HepG2 (cell line): ENCODE results near the gene GSDMA. TPM values are rescaled to one million over a fixed set of nuclear protein-coding genes. Genes with fewer than 3 reads are reported as not detected.

Source experiments
- ARNT ChIP-seq: fragments of 450-650 bp; IDR thresholded peaks from 2 replicates; pipeline ENCODE4 v1.6.1; 2017
- ATF4 ChIP-seq, 2 experiments: fragments of 450-650 bp in 1 of 2; sonication (generic) in 1 of 2; formaldehyde crosslinking; IDR thresholded peaks; 2 replicates each; pipeline versions ENCODE4 v1.5.0 to v1.8.0; 2020 to 2022; ENCODE audit warnings: mild to moderate bottlenecking in 1 of 2, missing genetic modification reagents in 1 of 2
- EEA1 ChIP-seq: sonication (generic); formaldehyde crosslinking; IDR thresholded peaks from 2 replicates; pipeline ENCODE4 v1.5.1; 2020; ENCODE audit warnings: mild to moderate bottlenecking, missing genetic modification reagents, borderline replicate concordance
- HNRNPH1 ChIP-seq: fragments of 200-400 bp; formaldehyde crosslinking; optimal IDR thresholded peaks from 2 replicates; pipeline ENCODE3; 2017; ENCODE audit warnings: mild to moderate bottlenecking, low read depth, low read length
- HNRNPK ChIP-seq: fragments of 200-400 bp; formaldehyde crosslinking; IDR thresholded peaks from 2 replicates; pipeline ENCODE4 v1.6.1; 2018; ENCODE audit warnings: low read length, low read depth, moderate library complexity, mild to moderate bottlenecking; ENCODE audit not compliant: poor library complexity, severe bottlenecking
- HOXA5 ChIP-seq: sonication (generic); formaldehyde crosslinking; IDR thresholded peaks from 2 replicates; pipeline ENCODE4 v1.4.0; 2020; ENCODE audit warnings: missing genetic modification reagents
- MAF1 ChIP-seq: sonication (generic); formaldehyde crosslinking; IDR thresholded peaks from 2 replicates; pipeline ENCODE4 v1.5.0; 2020; ENCODE audit warnings: missing genetic modification reagents, borderline replicate concordance
- PRDM4 ChIP-seq: sonication (generic); formaldehyde crosslinking; IDR thresholded peaks from 2 replicates; pipeline ENCODE4 v1.9.0; 2021; ENCODE audit warnings: missing genetic modification reagents, borderline replicate concordance
- RBAK ChIP-seq: sonication (generic); formaldehyde crosslinking; IDR thresholded peaks from 2 replicates; pipeline ENCODE4 v1.5.1; 2020; ENCODE audit warnings: mild to moderate bottlenecking, missing genetic modification reagents
- TGIF2 ChIP-seq: IDR thresholded peaks from 2 replicates; pipeline ENCODE4 v1.6.1; 2016; ENCODE audit warnings: control low read depth, missing compliant biosample characterization
- THAP11 ChIP-seq: IDR thresholded peaks from 2 replicates; pipeline ENCODE4 v1.6.1; 2016; ENCODE audit warnings: missing biosample characterization, missing genetic modification reagents
- ZBTB46 ChIP-seq: sonication (generic); formaldehyde crosslinking; IDR thresholded peaks from 2 replicates; pipeline ENCODE4 v1.4.0; 2020; ENCODE audit warnings: mild to moderate bottlenecking, missing genetic modification reagents, borderline replicate concordance
- ZBTB49 ChIP-seq: sonication (generic); formaldehyde crosslinking; IDR thresholded peaks from 2 replicates; pipeline ENCODE4 v1.4.0; 2020; ENCODE audit warnings: missing genetic modification reagents, borderline replicate concordance
- ZNF235 ChIP-seq: sonication (generic); formaldehyde crosslinking; IDR thresholded peaks from 2 replicates; pipeline ENCODE4 v1.8.1; 2023; ENCODE audit warnings: mild to moderate bottlenecking, missing genetic modification reagents, borderline replicate concordance
- ZNF580 ChIP-seq: IDR thresholded peaks from 2 replicates; pipeline ENCODE4 v1.6.1; 2016; ENCODE audit warnings: low read depth, borderline replicate concordance
- ZNF800 ChIP-seq: sonication (generic); formaldehyde crosslinking; IDR thresholded peaks from 2 replicates; pipeline ENCODE4 v1.4.0; 2020; ENCODE audit warnings: missing genetic modification reagents
- ZNF891 ChIP-seq: sonication (generic); formaldehyde crosslinking; IDR thresholded peaks from 2 replicates; pipeline ENCODE4 v1.5.0; 2020; ENCODE audit warnings: mild to moderate bottlenecking, missing genetic modification reagents
- polyA plus RNA-seq, 8 experiments: library from polyadenylated mRNA; depleted of rRNA in 3 of 8; stranded (reverse) in 7 of 8; unstranded in 1 of 8; fragments of >200 nt; fragmentation: Illumina TruSeq in 4 of 8; extraction: Trizol in 4 of 8; gene quantifications; 2 replicates each; pipeline versions ENCODE4 v1.2.1 to v1.2.3, GENCODE V29; 2011 to 2016; ENCODE audit warnings: low read depth in 4 of 8, missing spikeins in 1 of 8, mixed read lengths in 1 of 8; ENCODE audit not compliant: insufficient read depth in 1 of 8
- total RNA-seq, 5 experiments: library from RNA; depleted of rRNA; stranded (reverse); fragments of >200 nt; fragmentation: Illumina TruSeq; extraction: Trizol; gene quantifications; 2 replicates each; pipeline ENCODE4 v1.2.3, GENCODE V29; 2016; ENCODE audit warnings: low read depth in 1 of 5

The GSDMA gene
- total and polyA plus RNA-seq, 2 of the 13 experiments (the other 11 are each of a cell fraction or from before 2014, with no cell fraction given) = not detected

- TF ChIP-seq ZNF800 (CRISPR knock-in tag) (no peak), ZNF891 (CRISPR knock-in tag) (no peak), ARNT (no peak), THAP11 (CRISPR knock-in tag) (peak; percentile 32; the same call in 1 of the 2 replicates), ZBTB46 (CRISPR knock-in tag) (no peak), ZNF580 (no peak), ZNF235 (CRISPR knock-in tag) (no peak), ATF4 (CRISPR knock-in tag; IDR thresholded peaks at IDR 0.05) (peak in 1 of 2 experiments; percentile 79; a peak in 2 of 4 replicates), TGIF2 (CRISPR knock-in tag) (no peak), HOXA5 (CRISPR knock-in tag) (no peak), RBAK (CRISPR knock-in tag) (no peak), HNRNPH1 (no peak), HNRNPK (no peak), MAF1 (no peak), ZBTB49 (CRISPR knock-in tag) (no peak), PRDM4 (CRISPR knock-in tag) (no peak), EEA1 (no peak)
Observed at GRCh38 chr17:39913989-39914388, 48.8 kb upstream of the GSDMA start (continued).
